Measurements from ENCODE around the gene BIRC7.

Gene BIRC7, protein sequence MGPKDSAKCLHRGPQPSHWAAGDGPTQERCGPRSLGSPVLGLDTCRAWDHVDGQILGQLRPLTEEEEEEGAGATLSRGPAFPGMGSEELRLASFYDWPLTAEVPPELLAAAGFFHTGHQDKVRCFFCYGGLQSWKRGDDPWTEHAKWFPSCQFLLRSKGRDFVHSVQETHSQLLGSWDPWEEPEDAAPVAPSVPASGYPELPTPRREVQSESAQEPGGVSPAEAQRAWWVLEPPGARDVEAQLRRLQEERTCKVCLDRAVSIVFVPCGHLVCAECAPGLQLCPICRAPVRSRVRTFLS

DNA sequence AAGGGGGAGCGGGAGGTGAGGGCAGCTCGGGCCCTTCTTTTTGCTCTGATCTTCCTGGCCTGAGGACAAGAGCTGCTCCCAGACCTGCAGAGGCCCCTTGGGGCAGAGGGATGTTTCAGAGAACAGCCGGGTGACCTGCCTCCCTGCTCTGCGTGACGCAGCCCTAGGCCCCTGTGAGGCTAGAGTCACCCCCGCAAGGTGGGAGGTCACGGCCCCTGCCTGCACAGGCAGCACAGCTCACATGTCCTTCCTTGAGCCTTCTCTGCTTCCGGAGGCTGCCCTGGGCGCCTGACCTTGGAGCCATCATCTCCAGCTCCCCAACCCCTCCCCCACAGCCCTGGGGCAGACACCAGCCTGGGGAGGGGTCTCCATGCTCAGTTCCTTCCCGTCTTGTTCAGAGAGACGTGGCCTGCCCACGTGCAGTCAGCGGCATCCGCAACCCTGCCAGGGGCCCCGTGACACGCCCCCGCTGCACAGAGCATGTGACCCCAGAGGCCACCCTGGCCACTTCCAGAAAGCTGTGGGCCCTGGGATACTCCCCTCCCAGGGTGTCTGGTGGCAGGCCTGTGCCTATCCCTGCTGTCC, at the start of gene BIRC7:
Gene BIRC7, plus strand, starts transcription at position 507 of the 585 bp plus-strand sequence. CDS start 192 bp downstream, outside the sequence.
- DNase-seq (ENCODE audit: low read depth): no peak

DNA sequence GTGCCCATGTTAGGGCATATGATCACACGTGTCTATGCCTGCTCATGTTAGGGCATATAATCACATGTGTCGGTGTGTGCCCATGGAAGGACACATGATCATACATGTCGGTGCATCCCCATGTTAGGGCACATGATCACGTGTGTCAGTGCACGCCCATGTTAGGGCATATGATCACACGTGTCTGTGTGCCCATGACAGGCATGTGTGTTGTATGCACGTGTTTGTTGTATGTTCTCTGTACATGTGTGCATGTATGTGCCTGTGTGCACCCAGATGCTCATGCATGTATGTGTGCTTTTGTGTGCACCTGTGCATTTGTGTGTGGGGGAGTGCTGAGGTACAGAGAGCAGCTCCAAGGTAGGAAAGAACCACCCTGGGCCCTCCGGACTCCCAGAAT, 49.6 kb upstream of the BIRC7 start:
- DNase-seq (ENCODE audit: low read depth): no peak

DNA sequence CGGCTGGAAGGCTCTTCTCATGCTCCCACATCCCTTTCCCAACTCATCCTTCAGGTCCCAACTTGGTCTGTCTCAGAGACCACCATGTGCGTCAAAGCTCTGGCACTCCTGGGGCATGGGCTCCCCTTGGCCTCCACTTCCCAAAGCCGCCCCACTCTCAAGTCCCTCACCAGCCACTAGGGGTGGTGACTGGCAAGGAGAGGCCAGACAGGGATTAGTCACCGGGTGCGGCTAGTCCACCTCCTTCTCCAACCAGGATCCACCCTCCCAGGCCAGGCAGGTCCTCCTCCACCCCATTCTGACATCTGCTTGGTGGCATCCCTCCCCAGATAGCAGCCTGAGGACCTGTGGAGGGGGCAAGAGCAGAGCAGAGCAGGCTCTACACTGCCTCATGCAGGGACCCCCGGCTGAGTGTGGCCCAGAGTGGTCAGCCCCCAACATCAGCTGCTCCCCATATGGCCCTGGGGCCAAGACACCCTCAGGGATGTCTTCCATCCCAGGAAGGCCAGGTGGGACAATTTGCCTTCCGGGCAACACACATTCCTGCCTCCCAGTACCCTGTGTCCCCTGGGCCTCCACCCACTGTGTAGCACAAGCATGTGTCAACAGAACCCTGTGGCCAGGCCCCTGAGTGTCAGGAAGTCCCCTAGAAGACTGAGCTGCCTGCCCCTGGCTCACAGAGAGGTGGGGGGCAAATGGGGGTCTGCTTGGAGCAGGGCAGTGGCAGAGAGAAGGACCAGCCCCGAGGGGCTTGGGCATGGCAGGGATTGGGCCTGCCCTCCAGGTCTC, 49.0 kb upstream of the BIRC7 start:
- DNase-seq (ENCODE audit: low read depth): no peak

DNA sequence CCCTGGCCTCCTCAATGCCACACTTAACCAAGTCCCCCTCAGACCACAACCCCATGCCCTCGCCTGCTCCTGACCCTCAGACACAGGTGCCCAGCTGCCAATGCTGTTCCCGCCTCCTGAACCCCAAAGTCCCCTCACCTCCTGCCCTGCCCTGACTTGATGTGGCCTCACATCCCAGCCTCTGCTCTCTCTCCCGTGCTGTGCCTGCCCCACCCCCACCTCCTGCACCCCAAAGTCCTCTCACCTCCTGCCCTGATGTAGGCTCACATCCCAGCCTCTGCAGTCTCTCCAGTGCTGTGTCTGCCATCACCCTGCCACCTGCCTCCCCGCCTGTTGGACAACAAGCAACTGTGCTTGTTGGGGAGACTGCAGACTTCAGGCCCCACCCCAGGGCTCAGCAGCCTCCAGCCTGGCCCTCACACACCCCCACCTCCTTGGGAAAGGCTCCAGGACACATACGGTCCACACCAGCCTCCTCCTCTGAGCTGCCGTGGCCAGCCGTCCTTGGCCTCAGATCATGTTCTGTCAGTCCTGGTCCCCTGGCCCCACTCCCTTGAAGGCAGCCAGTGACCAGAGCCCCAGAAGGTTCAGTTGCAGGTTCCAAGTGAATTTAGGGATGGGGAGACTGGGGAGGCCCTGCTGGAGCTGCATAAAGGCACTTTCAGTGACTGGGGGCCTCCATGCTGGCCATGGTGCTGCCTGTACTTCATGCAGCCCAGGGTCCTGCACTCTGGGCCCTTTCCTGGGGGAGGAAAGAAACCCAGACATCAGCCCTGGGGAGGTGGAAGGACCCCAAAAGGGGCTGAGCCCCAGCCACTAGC, 48.2 kb upstream of the BIRC7 start:
- DNase-seq (ENCODE audit: low read depth): no peak

DNA sequence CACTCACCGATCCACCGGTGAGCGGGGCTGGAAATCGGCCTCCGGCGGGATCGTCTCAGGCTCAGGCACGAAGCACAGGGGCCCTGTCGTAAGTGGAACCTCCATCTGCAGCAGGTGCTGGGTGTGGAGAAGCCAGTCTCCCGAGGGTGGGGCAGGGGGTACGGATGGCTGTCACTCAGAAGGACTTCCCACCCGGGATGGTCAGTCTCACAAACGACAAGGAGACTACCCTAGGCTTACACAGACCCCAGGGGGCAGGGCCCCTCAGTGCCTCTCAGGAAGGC, 47.6 kb upstream of the BIRC7 start:
- DNase-seq (ENCODE audit: low read depth): no peak

DNA sequence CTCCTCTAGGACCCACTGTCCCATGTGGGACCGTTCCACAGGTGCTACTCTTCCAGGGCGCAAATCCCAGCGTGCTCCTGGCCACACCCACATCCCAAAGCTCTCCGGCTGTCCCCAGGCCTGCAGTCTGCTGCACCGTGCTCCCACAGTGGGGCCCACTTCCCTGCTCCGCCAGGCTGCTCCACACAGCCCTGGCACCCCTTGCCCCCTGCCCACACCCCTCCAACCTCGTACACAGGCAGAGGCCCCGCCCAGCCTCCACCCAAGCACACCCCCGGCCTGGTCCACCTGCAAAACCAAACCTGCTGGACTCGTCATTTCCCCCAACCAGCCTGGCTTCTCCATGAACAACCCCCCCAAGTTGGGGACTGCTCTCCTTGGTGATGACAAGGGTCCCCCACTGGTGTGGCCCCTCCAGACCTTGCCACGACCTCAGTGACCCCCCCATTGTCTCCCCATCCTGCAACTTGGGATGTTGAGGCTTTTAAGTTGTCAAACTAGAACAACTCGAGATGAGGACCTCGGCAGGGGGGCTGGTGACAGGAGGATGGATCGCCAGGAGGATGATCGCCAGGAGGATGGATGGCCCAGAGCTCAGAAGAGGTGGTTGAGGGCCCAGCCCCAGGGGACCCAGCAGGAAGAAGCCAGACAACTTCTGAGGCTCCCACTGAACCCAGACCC, 46.9 kb upstream of the BIRC7 start:
- no peak for DNase-seq (ENCODE audit: low read depth)

DNA sequence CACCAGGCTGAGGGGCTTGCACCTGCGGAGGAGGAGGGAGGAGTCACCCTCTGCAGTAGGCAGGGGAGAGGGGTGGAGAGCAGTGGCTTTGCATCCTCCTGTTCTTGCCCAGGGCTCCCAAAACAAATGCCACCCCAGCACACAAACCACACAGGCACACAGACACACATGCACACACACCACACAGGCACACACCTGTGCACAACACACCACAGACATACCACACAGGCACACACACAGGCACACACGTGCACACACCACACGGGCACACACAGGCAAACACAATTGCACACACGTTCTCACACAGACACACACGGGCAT, 46.4 kb upstream of the BIRC7 start:
- no peak for DNase-seq (ENCODE audit: low read depth)

DNA sequence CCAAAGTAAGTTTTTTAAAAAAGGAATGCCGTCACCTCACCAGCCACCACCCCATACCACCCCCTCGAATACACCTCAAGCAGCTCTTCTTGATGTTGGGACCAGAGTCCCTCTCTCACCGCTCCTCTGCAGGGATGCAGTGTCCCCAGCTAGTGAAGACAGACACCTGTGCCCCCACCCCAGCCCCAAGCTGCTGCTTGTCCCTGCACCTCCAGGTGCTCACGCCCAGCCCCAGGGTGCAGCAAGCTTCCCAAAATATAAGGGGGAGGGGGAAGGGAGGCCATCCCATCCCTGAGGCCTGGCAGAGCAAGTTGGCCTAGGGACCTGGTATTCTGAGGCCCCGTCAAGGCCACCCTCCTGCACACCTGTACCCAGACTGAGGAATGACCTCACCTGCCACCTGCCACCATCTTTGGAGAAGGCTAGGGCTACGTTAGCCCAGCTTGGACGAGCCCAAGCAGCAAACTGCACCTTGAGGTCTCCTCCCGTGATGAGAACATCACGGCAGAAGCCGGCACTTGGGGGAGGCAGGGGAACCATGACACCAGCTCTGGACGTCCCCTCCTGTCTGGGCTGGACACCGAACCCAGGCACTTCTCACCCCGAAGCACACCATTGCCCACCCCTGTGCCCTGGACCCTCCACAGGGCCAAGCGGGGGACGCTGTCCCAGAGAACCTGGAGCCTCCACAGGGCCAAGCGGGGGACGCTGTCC, 45.7 kb upstream of the BIRC7 start:
- no peak for DNase-seq (ENCODE audit: low read depth)

DNA sequence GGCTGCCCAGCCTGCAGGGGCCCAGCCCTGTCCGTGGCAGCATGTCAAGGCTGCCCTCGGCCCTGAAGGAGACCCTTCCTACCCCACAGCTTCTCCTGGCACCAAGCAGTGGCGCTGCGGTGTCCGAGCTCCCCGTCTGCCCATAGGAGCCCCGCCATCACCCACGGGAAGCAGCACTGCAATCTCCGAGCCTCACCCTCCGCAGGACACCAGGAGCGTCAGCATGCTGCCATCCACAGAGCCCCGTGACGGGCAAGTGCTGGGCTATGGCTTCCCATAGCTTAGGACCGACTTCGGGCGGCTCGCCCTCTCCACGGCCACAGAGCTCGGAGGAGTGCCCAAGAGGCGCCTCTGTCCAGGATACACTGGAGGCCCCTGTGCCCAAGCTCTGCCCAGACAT, 44.9 kb upstream of the BIRC7 start:
- no peak for DNase-seq (ENCODE audit: low read depth)

DNA sequence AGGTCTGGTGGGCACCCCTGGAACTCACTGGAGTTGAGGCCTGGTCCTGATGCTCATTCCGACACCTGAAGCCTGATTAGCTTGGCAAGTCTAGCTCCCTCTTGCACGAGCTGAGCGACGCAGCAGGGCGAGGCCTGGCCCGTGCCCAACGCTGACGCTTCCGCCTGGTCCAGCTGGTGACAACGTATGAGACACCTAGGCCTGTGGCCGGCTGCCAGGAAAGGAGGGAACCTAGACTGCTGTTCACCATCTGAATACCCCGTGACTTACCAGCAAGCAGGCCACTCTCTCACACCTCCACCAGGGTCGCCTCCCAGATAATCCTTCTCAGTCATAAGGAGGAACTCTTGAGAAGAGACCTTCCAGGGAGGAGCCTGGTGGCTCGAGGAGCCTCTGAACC, 44.3 kb upstream of the BIRC7 start:
- DNase-seq (ENCODE audit: low read depth): no peak

DNA sequence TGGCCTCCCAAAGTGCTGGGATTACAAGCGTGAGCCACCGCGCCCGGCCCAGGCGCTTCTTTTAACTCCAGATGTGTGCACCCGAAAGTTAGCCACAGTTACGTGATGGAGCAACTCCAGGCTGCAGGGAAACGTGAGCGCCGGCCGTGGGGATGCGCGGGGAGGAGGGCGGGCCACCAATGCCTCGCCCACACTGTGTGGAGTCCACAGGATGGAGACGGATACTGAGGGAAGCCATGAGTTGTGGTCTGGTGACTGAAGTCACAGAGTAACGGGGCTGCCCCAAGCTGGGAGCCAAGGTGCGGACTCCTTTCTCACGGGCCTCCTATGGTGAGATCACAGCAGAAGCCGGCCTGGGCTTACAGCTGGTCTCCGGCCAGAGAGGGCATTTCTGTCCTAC, 43.0 kb upstream of the BIRC7 start:
- no peak for DNase-seq (ENCODE audit: low read depth)

DNA sequence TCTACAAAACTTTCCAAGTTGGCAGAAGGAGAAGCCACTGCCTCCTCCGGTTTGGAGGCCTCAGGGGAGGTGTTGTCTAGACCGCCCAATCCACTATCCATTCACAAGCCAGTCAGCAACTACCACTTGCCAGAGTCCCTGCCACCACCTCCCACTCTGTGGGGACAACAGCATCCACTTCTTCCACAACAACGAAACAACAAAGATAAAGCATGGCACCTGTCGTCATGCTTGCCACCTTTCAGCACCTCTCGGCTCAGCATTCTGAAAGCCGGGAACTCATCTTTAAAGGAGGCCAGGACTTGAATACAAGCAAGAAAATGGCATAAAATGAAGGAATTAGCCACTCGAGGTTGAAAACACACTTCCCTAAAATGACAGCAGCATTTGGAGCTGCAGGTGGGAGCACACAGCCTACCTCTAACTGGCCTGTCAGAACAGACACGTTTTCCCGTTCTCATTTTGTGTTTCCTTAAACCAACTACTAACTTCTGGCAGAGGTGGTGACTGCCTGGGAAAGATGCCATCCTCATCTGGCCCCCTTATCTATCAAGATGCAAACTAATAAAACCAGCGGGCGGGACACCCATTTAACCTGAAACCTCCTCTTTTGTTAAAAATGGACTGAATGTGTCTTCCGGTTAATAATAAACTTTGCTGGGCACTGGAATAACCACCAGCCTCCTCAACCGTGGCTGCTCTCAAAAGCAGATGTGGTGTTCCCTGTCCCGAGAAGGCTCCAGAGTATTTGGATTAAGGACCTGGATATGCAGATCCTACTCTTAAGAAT, 41.5 kb upstream of the BIRC7 start:
- DNase-seq (ENCODE audit: low read depth): no peak

DNA sequence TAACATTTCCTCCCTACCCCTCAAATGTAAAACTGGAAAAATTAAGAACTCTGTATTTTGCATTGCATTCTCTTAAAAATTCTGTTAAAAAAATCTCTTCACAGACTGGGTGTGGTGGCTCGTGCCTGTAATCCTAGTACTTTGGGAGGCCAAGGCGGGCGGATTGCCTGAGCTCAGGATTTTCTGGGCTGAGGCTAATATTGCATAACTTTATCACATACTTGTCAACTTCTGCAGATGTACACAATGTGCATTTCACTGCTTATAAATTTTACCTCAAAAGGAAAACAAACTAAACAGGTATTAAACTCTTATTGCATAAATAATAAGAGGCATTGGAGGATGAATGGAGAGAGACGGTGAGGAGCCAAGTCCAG, 40.9 kb upstream of the BIRC7 start:
- no peak for DNase-seq (ENCODE audit: low read depth)

DNA sequence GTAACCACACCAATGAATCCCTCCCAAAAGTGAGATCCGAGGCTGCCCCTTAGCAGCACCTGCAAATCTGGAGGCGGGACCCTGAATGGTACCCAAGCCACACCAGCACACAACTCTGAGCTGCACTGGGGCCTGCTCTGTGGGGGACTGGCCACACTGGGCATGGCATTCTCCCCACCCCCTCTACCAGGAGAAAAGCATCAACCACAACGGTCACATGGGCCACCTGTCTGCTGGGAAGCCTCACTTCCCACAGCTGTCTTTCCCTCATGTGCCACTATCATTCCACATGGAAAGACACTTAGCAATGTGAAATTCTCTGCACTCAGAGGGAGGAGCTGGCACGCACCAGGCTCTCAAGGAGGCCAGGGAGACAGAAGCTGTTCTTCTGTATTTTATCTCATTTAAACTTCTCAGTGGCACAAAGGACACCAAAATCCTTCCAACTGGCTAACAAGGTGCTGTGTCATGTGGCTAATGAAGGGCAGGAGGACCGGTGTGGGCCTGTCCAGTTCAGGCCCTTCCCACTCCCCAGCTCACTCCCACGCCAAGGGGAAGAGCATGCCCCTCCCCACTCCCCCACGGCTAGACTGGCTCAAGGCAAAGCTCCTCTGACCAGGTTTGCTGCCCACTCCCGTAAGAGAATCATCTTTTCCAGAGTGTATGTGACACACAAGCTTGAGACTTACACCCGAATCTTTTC, 38.8 kb upstream of the BIRC7 start:
- no peak for DNase-seq (ENCODE audit: low read depth)

DNA sequence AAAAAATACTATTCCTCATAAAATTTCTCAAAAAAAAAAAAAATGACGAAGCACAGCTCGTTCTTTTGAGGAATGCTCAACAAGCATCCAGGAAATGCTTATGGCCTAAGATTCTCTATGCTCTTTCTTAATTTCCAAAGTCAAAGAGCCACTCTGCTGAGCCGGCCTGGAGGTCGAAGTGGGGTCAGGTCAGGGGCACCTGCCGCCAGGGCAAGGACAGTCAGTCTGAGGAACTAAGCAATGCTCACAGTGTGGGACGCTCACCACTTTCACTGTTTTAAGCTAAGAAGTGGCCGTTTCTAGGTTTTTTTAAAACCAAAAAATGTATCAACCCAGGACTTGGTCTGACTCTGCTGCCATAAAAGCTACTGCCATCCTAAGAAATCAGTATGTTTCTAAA, 37.1 kb upstream of the BIRC7 start:
- DNase-seq (ENCODE audit: low read depth): no peak

DNA sequence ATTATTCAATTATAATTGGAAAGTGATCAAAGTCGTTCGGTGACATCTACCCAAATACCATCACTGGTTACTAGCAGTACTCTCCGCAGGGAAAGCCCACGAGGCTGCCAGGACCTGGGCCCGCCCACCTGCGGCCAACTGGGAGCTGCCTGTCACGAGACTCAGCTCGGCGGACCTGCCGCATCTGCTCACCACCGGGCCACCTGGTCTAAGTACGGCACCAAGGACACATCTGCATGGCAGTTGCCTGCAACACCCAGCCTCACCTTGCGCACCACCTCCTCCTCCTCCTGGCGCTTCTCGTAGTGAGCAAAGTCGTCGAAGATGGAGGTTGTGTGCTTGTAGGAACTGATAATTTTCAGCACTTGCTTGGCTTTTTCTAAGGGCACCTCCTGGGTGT, 33.7 kb upstream of the BIRC7 start:
- no peak for DNase-seq (ENCODE audit: low read depth)

DNA sequence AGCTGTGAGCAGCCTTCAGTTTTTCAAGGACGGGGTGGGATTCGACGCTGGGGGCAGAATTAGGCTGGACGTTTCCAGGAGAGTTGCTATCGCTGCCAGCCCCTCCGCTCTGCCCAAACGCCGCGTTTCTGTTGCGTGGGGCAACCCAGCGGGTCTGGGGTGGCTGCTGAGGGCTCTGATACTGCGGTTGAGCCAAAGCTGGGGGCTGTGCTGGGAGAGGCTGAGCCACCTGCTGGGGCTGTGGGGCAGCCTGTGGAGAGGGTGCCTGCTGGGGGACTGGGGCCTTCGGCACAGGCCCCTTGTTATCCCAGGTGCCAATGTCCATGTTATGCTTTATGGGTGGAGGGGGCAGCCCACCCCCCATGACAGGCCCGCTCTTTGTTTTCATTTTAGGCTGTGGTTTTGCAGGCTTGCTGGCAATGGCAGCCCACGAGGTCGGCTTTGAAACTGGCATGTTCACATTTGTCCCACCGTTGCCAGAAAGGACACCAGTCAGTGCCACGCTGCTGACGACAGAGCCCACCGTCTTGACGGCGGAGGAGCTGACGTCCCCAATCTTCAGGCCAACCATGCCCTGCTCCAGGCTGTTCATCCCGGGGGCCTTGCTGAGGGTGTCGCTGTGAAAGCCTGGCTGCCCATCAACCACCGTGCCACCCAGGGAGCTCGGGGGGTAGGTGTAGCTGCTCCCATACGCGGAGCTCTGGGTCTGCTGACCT, 32.7 kb upstream of the BIRC7 start:
- no peak for DNase-seq (ENCODE audit: low read depth)

DNA sequence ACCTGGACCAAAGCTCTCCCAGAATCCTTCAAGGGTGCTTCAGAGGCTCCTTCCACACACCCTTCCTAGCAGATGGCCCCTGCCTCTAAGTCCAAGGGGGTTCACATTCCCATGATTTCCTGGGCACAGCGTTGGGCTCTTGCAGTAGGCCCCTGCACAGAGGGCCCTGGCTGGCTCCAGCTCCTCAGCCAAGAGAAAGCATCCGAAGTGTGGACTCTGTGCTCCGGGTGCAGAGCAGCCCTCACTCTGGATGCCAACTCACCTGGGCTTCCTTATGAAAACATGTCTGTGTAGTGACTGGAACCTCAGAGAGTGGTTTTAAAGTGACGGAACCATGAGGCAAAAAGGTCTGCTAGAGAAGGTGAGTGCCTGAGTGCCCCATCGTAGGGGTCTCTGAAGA, 31.3 kb upstream of the BIRC7 start:
- DNase-seq (ENCODE audit: low read depth): no peak

DNA sequence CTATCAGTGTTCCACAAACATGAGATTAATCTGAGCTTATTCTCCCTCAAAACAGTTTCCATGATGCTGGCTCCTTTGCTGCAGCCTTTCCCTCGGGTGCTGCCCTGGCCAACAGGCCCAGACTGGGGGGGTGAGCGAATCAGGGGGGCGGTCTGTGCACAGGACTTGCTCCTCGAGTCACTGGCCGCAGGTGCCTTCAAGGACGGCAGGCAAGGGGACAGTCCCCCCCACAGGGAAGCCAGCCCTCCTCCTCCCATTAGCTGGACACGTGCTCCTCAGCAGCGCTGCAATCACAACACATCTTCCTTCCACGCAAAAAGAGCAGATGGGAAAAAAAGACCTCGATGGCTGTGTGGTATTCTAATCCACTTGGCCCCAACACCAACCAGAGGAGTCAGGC, 29.8 kb upstream of the BIRC7 start:
- no peak for DNase-seq (ENCODE audit: low read depth)

DNA sequence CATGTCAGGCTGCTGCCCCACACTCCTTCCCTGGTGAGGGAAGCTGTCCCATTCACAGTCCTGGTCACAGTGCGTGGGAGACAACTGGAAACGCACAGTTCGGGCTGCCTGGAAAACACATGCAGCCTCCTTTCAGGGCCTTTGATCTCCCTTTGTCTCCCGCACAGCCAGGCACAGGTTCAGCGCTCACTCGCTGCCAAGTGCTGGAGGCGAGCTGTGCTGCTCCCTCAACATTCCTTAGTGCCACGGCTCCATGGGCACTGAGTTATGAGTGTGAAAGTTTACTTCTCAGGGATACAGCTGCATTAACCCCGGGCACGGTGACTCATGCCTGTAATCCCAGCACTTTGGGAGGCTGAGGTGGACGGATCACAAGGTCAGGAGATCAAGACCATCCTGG, 28.8 kb upstream of the BIRC7 start:
- no peak for DNase-seq (ENCODE audit: low read depth)
